Skeletal muscle satellite cell (primary cell): ENCODE data around the gene YTHDF2. TPM values are rescaled to one million over a fixed set of nuclear protein-coding genes. Genes with fewer than 3 reads are reported as not detected.
"Not testable (repeated sequence)": the region's sequence is repeated elsewhere in the genome, so short reads cannot be mapped to it uniquely, and the experiment has no call there.

Source experiments
- H3K27me3 ChIP-seq: 2 replicates; pipeline ENCODE4 v1.7.0; 2013; ENCODE audit warnings: low read length; ENCODE audit not compliant: control insufficient read depth, insufficient read depth
- H3K36me3 ChIP-seq: 2 replicates; pipeline ENCODE4 v1.7.0; 2013; ENCODE audit warnings: mild to moderate bottlenecking, control low read depth, low read length; ENCODE audit not compliant: insufficient read depth
- H3K4me1 ChIP-seq: 2 replicates; pipeline ENCODE4 v1.7.0; 2013; ENCODE audit warnings: low read length; ENCODE audit not compliant: control insufficient read depth, insufficient read depth
- H3K4me2 ChIP-seq: 2 replicates; pipeline ENCODE4 v1.7.0; 2013; ENCODE audit warnings: mild to moderate bottlenecking, low read length
- H3K4me3 ChIP-seq: 2 replicates; pipeline ENCODE4 v1.7.0; 2013; ENCODE audit warnings: low read length
- H3K9ac ChIP-seq: 2 replicates; pipeline ENCODE4 v1.7.0; 2013; ENCODE audit warnings: mild to moderate bottlenecking, low read depth, low read length, moderate library complexity
- H3K9me3 ChIP-seq: replicated peaks from 2 replicates; pipeline ENCODE4 v1.7.0; 2013; ENCODE audit warnings: mild to moderate bottlenecking, control low read depth, low read length
- total RNA-seq: library from RNA; depleted of rRNA; stranded (reverse); fragments of >200 nt; gene quantifications from 2 replicates; pipeline ENCODE4 v1.2.3, GENCODE V29; 2012; rRNA removed

The YTHDF2 gene
- 49.2 and 51.1 TPM in 2 replicates for total RNA-seq

- Histone ChIP-seq H3K9ac (peak within 1 kb of the TSS; percentile 98), H3K4me3 (peak within 1 kb of the TSS; percentile 89), H3K36me3 (peaks cover 27% of the 10 kb centered on the region), H3K9me3 (no peaks in the 10 kb centered on the region), H3K27me3 (no peaks in the 10 kb centered on the region), H3K4me2 (peak within 1 kb of the TSS; percentile 92), H3K4me1 (peaks cover 25% of the 10 kb centered on the region)
These were observed at the start of gene YTHDF2 for GRCh38 chr1:28736450-28737306. TSS of gene YTHDF2 (plus strand) at chr1:28736940. CDS start at chr1:28737121, 181 bp downstream.

DNA sequence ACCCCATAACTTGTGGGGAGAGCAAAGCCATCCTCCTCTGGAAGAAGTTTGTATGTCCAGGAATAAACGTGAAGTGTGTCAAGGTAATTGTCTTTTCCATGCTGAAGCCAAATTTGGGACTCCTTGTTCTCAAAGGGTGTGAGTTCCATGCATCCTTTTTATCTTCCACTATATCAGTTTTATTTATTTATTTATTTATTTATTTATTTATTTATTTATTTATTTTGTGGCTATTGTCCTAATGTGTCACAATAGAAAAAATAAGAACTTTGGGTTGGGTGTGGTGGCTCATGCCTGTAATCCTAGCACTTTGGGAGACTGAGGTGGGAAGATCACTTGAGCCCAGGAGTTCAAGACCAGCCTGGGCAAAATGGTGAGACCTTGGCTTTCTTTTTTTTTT, 45.1 kb upstream of the YTHDF2 start:
- H3K4me1 ChIP-seq, H3K4me3 ChIP-seq, H3K4me2 ChIP-seq, H3K9me3 ChIP-seq, H3K27me3 ChIP-seq, H3K9ac ChIP-seq: not testable (repeated sequence)
- peaks cover 20% of the 10 kb centered on the region for H3K36me3 ChIP-seq

DNA sequence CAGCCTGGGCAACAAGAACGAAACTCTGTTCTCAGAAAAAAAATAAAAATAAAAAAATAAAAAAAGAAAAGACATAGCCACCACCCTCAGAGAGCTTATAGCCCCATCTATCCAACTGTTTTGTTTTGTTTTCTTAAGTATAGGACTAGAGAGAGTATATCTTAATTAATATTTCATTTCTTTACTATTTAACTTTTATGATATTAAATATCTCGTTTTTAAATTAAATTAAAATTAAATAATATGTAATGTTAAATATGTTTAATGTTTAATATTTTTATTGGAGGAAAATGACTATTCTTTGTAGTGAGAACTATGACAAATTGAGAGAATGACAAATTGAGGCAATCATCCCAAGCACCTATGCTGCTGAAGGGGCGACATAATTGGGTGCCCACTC, 33.1 kb upstream of the YTHDF2 start:
- Histone ChIP-seq H3K4me1 (no peaks in the 10 kb centered on the region), H3K27me3 (no peaks in the 10 kb centered on the region), H3K4me2 (no peak overlapping the region), H3K9ac (no peak overlapping the region), H3K4me3 (no peak overlapping the region), H3K9me3 (no peaks in the 10 kb centered on the region), H3K36me3 (peaks cover 12% of the 10 kb centered on the region)

- no peaks in the 10 kb centered on the region for H3K9me3 ChIP-seq
- no peak overlapping the region for H3K4me2 ChIP-seq
- H3K4me1 ChIP-seq, result peaks cover 6% of the 10 kb centered on the region
These were observed 20.4 kb upstream of the YTHDF2 start for GRCh38 chr1:28716336-28716735.

GRCh38 chr1:28718166-28718565, 18.6 kb upstream of the YTHDF2 start:
- Histone ChIP-seq H3K9me3 (no peaks in the 10 kb centered on the region), H3K4me2 (no peak overlapping the region), H3K27me3 (no peaks in the 10 kb centered on the region), H3K4me3 (no peak overlapping the region), H3K36me3 (no peaks in the 10 kb centered on the region), H3K4me1 (peaks cover 6% of the 10 kb centered on the region), H3K9ac (no peak overlapping the region)

More at GRCh38 chr1:28716336-28716735, 20.4 kb upstream of the YTHDF2 start:
- Histone ChIP-seq H3K4me3 (no peak overlapping the region), H3K9ac (no peak overlapping the region), H3K27me3 (no peaks in the 10 kb centered on the region), H3K36me3 (peaks cover 5% of the 10 kb centered on the region)

DNA sequence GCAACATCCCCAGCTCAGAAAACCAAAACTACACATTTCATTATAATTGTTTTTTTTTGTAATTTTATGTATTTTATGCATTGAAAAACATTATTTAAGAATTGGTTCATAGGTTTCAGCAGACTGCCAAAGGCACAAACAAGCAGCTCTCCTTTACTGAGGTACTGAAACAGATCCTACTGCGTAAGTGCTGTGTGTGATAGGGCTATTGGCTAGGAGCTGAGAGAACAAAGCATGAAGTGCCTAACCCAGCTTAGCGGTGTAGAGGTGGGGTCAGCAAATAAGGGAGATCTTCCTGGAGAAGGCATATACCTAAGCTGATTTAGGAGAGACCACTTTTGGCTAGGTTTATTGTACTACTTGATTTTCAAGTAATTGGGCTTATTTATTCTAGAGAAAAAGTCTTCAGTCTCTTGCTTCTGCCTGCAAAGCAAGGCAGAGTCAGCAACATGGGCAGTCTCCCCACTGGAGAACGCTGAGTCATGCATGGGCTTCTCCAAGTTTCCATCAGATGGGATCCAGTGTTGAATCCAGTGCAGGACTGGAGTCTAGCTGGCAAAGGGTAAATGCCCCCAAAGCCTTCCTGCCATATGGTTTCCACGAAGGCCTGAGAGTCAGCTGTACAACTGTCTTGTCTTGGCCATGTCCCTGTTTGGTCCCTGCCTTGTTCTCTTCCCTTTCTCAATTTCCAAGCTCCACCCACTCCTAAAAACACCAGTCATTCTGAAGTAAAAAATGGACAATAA, 18.0 kb upstream of the YTHDF2 start:
- H3K27me3 ChIP-seq, result no peaks in the 10 kb centered on the region
- H3K4me1 ChIP-seq, result peaks cover 6% of the 10 kb centered on the region
- H3K9ac ChIP-seq, result no peak overlapping the region
- no peaks in the 10 kb centered on the region for H3K9me3 ChIP-seq
- no peaks in the 10 kb centered on the region for H3K36me3 ChIP-seq
- H3K4me3 ChIP-seq, result no peak overlapping the region
- no peak overlapping the region for H3K4me2 ChIP-seq

DNA sequence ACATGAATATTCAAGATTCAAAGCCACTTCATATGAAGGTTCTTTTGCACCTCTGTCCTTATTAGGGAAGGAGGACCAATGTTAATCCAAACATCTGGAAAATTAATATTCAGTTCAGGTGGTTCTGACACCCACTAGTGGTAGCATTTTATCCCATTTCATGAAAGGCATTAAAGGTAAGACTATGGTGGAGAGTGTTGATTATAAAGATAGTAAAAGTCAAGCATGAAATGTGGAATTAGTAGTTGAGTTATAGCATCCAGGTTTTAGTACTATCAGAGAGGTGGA, 17.5 kb upstream of the YTHDF2 start:
- Histone ChIP-seq H3K27me3 (no peaks in the 10 kb centered on the region), H3K4me2 (no peak overlapping the region), H3K9ac (no peak overlapping the region), H3K9me3 (no peaks in the 10 kb centered on the region), H3K4me3 (no peak overlapping the region), H3K36me3 (no peaks in the 10 kb centered on the region), H3K4me1 (peaks cover 6% of the 10 kb centered on the region)

GRCh38 chr1:28720376-28720775, 16.4 kb upstream of the YTHDF2 start:
- H3K4me3 ChIP-seq, result no peak overlapping the region
- no peak overlapping the region for H3K9ac ChIP-seq
- H3K9me3 ChIP-seq, result no peaks in the 10 kb centered on the region
- H3K27me3 ChIP-seq, result no peaks in the 10 kb centered on the region
- H3K4me2 ChIP-seq, result no peak overlapping the region
- H3K4me1 ChIP-seq, result peaks cover 6% of the 10 kb centered on the region
- H3K36me3 ChIP-seq, result no peaks in the 10 kb centered on the region

DNA sequence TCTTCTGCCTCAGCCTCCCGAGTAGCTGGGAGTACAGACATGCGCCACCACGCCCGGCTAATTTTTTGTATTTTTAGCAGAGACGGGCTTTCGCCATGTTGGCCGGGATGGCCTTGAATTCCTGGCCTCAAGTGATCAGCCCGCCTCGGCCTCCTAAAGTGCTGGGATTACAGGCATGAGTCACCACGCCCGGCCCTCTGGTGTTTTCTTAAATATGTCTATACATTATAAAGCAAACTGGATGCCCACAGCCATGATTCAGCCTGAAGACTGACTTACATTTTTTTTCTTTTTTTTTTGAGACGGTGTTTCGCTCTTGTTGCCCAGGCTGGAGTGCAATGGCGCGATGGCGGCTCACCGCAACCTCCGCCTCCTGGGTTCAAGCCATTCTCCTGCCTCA, 14.8 kb upstream of the YTHDF2 start:
- not testable (repeated sequence) for H3K9ac ChIP-seq, H3K36me3 ChIP-seq, H3K4me2 ChIP-seq, H3K27me3 ChIP-seq, H3K9me3 ChIP-seq, H3K4me3 ChIP-seq, H3K4me1 ChIP-seq

- not testable (repeated sequence) for H3K27me3 ChIP-seq, H3K36me3 ChIP-seq, H3K9ac ChIP-seq, H3K9me3 ChIP-seq, H3K4me1 ChIP-seq, H3K4me2 ChIP-seq, H3K4me3 ChIP-seq
These were observed 11.4 kb upstream of the YTHDF2 start for GRCh38 chr1:28725365-28725764.

GRCh38 chr1:28735961-28736449, 735 bp upstream of the YTHDF2 start:
- H3K4me1 ChIP-seq, result peaks cover 25% of the 10 kb centered on the region
- no peaks in the 10 kb centered on the region for H3K9me3 ChIP-seq
- peak overlapping the region; percentile 92 for H3K4me2 ChIP-seq
- no peaks in the 10 kb centered on the region for H3K27me3 ChIP-seq
- peak overlapping the region; percentile 72 for H3K4me3 ChIP-seq
- peak overlapping the region; percentile 78 for H3K9ac ChIP-seq
- peaks cover 21% of the 10 kb centered on the region for H3K36me3 ChIP-seq
